CD14-positive monocyte (primary cell): Measurements from ENCODE around the gene ZNF865. TPM values are rescaled to one million over a fixed set of nuclear protein-coding genes. Genes with fewer than 3 reads are reported as not detected.

ENCODE experiments used
- DNase-seq, 3 donors: peaks; one replicate each; pipeline ENCODE4 v3.0.0-alpha.2; 2011 to 2022
- H2AFZ ChIP-seq: 2 replicates; pipeline ENCODE4 v1.6.0; 2012; ENCODE audit warnings: mild to moderate bottlenecking, low read depth, low read length, inconsistent platforms; ENCODE audit not compliant: insufficient read depth, poor library complexity, severe bottlenecking
- H3K27ac ChIP-seq, 2 donors: 1 replicate in 1 of 2; 2 replicates in 1 of 2; pipeline ENCODE4 v1.5.1; 2012 to 2013; ENCODE audit warnings: low read length in 2 of 2, control low read depth in 1 of 2, inconsistent platforms in 1 of 2, low read depth in 1 of 2, mild to moderate bottlenecking in 1 of 2
- H3K27me3 ChIP-seq, 2 donors: one replicate each; pipeline versions ENCODE4 v1.6.0 to v1.6.1; 2011 to 2013; ENCODE audit warnings: low read length in 2 of 2; ENCODE audit not compliant: control insufficient read depth in 2 of 2, insufficient read depth in 2 of 2
- H3K36me3 ChIP-seq, 2 donors: replicated peaks in 1 of 2; 1 replicate in 1 of 2; 2 replicates in 1 of 2; pipeline versions ENCODE4 v1.5.1 to v1.6.1; 2012 to 2013; ENCODE audit warnings: low read length in 2 of 2, control low read depth in 1 of 2, inconsistent platforms in 1 of 2, mild to moderate bottlenecking in 1 of 2; ENCODE audit not compliant: insufficient read depth in 2 of 2, control insufficient read depth in 1 of 2
- H3K4me1 ChIP-seq, 2 donors: 1 replicate in 1 of 2; 2 replicates in 1 of 2; pipeline versions ENCODE4 v1.5.1 to v1.6.1; 2012 to 2013; ENCODE audit warnings: low read length in 2 of 2, control low read depth in 1 of 2, inconsistent platforms in 1 of 2, mild to moderate bottlenecking in 1 of 2, moderate library complexity in 1 of 2; ENCODE audit not compliant: insufficient read depth in 2 of 2, control insufficient read depth in 1 of 2
- H3K4me2 ChIP-seq: replicated peaks from 2 replicates; pipeline ENCODE3; 2012; ENCODE audit warnings: low read length, moderate library complexity, mild to moderate bottlenecking; ENCODE audit not compliant: poor library complexity, severe bottlenecking; ENCODE audit errors: extremely low read depth
- H3K4me3 ChIP-seq, 3 experiments: fragments of 200-600 bp in 1 of 3; sonication (generic) in 1 of 3; replicated peaks in 1 of 3; 1 replicate in 2 of 3; 2 replicates in 1 of 3; pipeline ENCODE4 v1.5.1; 2011 to 2013; ENCODE audit warnings: low read length in 3 of 3, mild to moderate bottlenecking in 3 of 3, control low read depth in 2 of 3, low read depth in 2 of 3, inconsistent platforms in 1 of 3, moderate library complexity in 1 of 3
- H3K79me2 ChIP-seq: 2 replicates; pipeline ENCODE4 v1.6.0; 2012; ENCODE audit warnings: mild to moderate bottlenecking, control low read depth, inconsistent platforms, low read length, moderate library complexity; ENCODE audit not compliant: insufficient read depth
- H3K9ac ChIP-seq: 2 replicates; pipeline ENCODE4 v1.6.0; 2017; ENCODE audit warnings: low read length, mild to moderate bottlenecking; ENCODE audit not compliant: insufficient read depth, poor library complexity, severe bottlenecking
- H3K9me3 ChIP-seq, 2 donors: replicated peaks in 1 of 2; 1 replicate in 1 of 2; 2 replicates in 1 of 2; pipeline versions ENCODE4 v1.5.1 to v1.6.1; 2012 to 2013; ENCODE audit warnings: low read length in 2 of 2, control low read depth in 1 of 2; ENCODE audit not compliant: control insufficient read depth in 1 of 2, insufficient read depth in 1 of 2
- H4K20me1 ChIP-seq: 2 replicates; pipeline ENCODE4 v1.6.0; 2012; ENCODE audit warnings: mild to moderate bottlenecking, low read length, control low read depth, moderate library complexity; ENCODE audit not compliant: insufficient read depth
- H3K27ac Mint-ChIP-seq, 7 donors: one replicate each; pipeline ENCODE4 v1.8.0; 2020; ENCODE audit warnings: mild to moderate bottlenecking in 7 of 7, mixed read lengths in 7 of 7, moderate library complexity in 6 of 7, inconsistent platforms in 2 of 7
- H3K27me3 Mint-ChIP-seq, 3 donors: one replicate each; pipeline ENCODE4 v1.8.0; 2021 to 2022; ENCODE audit warnings: low read depth in 3 of 3, mild to moderate bottlenecking in 3 of 3, mixed read lengths in 3 of 3, moderate library complexity in 3 of 3, inconsistent platforms in 1 of 3
- H3K36me3 Mint-ChIP-seq, 2 donors: one replicate each; pipeline ENCODE4 v1.8.0; 2020; ENCODE audit warnings: mixed read lengths in 2 of 2, inconsistent platforms in 1 of 2, mild to moderate bottlenecking in 1 of 2
- H3K4me1 Mint-ChIP-seq: one replicate; pipeline ENCODE4 v1.8.0; 2020; ENCODE audit warnings: mild to moderate bottlenecking, mixed read lengths
- H3K4me3 Mint-ChIP-seq, 2 donors: one replicate each; pipeline ENCODE4 v1.8.0; 2020; ENCODE audit warnings: mild to moderate bottlenecking in 2 of 2, mixed read lengths in 2 of 2, moderate library complexity in 1 of 2
- H3K9me3 Mint-ChIP-seq, 7 donors: one replicate each; pipeline ENCODE4 v1.8.0; 2020 to 2022; ENCODE audit warnings: mixed read lengths in 7 of 7, mild to moderate bottlenecking in 6 of 7, moderate library complexity in 6 of 7, inconsistent platforms in 2 of 7
- WGBS: methylation state at CpG from one replicate; pipeline ENCODE4 v1.1.5; 2013; ENCODE audit warnings: missing lambda C conversion rate; ENCODE audit not compliant: insufficient coverage; 5-methylcytosine and 5-hydroxymethylcytosine counted together
- intact Hi-C, 2 donors: fragments of 100-400 bp; cut with micrococcal nuclease; formaldehyde crosslinking; loops; one replicate each; pipeline versions ENCODE4 v1.15.0 to v1.15.1; 2023
- polyA plus RNA-seq, 3 donors: library from polyadenylated mRNA; depleted of rRNA in 1 of 3; unstranded in 2 of 3; stranded (reverse) in 1 of 3; fragments of 300-500 nt in 2 of 3; fragments of >200 nt in 1 of 3; fragmentation: Illumina TruSeq in 2 of 3; gene quantifications; 1 replicate in 2 of 3; 2 replicates in 1 of 3; pipeline ENCODE4 v1.2.3, GENCODE V29; 2012 to 2021
- TF ChIP-seq, protein P1 (sequence below): fragments of 200-600 bp; IDR thresholded peaks from one replicate; pipeline ENCODE4 v1.8.0; 2022; ENCODE audit warnings: antibody characterized with exemption, mild to moderate bottlenecking

ZNF865 gene
- polyA plus RNA-seq, 3 donors: 0.03 to 6.0 (median 0.07) TPM

DNA sequence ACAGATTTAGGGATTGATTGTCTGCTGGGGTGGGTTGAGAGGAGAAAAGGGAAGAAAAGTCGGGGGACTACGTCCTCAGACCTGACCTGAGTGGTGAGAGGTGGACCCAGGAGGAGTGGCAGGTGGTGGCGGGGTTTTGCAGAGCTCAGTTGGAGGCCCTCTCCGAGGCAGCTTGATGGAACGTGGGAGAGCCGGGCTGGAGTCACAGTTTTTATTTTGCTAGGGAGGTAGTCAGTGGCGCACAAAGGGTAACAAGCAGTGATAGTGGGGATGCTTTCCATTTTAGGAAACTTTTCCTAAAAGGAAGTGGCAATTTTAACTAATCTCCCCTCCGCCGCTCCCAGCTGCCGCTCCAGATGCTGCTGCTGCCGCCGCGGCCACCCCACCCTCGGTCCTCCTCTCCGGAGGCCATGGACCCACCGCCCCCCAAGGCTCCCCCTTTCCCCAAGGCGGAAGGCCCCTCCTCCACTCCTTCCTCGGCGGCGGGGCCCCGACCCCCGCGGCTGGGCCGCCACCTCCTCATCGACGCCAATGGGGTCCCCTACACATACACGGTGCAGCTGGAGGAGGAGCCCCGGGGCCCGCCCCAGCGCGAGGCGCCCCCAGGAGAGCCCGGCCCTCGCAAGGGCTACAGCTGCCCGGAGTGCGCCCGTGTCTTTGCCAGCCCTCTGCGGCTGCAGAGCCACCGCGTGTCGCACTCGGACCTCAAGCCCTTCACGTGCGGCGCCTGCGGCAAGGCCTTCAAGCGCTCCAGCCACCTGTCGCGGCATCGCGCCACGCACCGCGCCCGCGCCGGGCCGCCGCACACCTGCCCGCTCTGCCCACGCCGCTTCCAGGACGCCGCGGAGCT lies 36.9 kb downstream of the ZNF865 start:
- H3K4me3 ChIP-seq: peak overlapping the region; percentile 46 to 83 (median 67)
- Mint-ChIP-seq H3K9me3 (peaks cover 0 to 7% (median 3%) of the 10 kb centered on the region in 7 donors), H3K4me3 (peak overlapping the region; percentile 88 to 97), H3K27ac (peak overlapping the region; percentile 1 to 88 (median 80)), H3K4me1 (peaks cover 60% of the 10 kb centered on the region), H3K36me3 (peaks cover 18 to 33% of the 10 kb centered on the region in 2 donors), H3K27me3 (peaks cover 4 to 20% (median 20%) of the 10 kb centered on the region in 3 donors)
- H3K9ac ChIP-seq: peak overlapping the region; percentile 74
- peaks cover 40% of the 10 kb centered on the region for H3K79me2 ChIP-seq
- peaks cover 11 to 13% of the 10 kb centered on the region in 2 donors for H3K36me3 ChIP-seq
- intact Hi-C loops: loop anchor here in 1 of 2 donors (5.0 kb wide), 1 partner anchor 35 kb away; the partner anchor contains the start of gene ZNF865
- peak overlapping the region; percentile 82 for H2AFZ ChIP-seq
- peaks cover 0 to 3% of the 10 kb centered on the region in 2 donors for H3K9me3 ChIP-seq
- WGBS: under 1% methylated on average over 52 of the region's 65 CpGs
- peaks cover 50 to 62% of the 10 kb centered on the region in 2 donors for H3K4me1 ChIP-seq
- peak overlapping the region; percentile 96 for H3K4me2 ChIP-seq
- H4K20me1 ChIP-seq: peaks cover 16% of the 10 kb centered on the region
- TF ChIP-seq, protein P1, sequence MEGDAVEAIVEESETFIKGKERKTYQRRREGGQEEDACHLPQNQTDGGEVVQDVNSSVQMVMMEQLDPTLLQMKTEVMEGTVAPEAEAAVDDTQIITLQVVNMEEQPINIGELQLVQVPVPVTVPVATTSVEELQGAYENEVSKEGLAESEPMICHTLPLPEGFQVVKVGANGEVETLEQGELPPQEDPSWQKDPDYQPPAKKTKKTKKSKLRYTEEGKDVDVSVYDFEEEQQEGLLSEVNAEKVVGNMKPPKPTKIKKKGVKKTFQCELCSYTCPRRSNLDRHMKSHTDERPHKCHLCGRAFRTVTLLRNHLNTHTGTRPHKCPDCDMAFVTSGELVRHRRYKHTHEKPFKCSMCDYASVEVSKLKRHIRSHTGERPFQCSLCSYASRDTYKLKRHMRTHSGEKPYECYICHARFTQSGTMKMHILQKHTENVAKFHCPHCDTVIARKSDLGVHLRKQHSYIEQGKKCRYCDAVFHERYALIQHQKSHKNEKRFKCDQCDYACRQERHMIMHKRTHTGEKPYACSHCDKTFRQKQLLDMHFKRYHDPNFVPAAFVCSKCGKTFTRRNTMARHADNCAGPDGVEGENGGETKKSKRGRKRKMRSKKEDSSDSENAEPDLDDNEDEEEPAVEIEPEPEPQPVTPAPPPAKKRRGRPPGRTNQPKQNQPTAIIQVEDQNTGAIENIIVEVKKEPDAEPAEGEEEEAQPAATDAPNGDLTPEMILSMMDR: no peak
- H3K27ac ChIP-seq: peak overlapping the region in 1 of 2 donors; percentile 91
- DNase-seq: no peak
- H3K27me3 ChIP-seq: peaks cover 0 to 5% of the 10 kb centered on the region in 2 donors

DNA sequence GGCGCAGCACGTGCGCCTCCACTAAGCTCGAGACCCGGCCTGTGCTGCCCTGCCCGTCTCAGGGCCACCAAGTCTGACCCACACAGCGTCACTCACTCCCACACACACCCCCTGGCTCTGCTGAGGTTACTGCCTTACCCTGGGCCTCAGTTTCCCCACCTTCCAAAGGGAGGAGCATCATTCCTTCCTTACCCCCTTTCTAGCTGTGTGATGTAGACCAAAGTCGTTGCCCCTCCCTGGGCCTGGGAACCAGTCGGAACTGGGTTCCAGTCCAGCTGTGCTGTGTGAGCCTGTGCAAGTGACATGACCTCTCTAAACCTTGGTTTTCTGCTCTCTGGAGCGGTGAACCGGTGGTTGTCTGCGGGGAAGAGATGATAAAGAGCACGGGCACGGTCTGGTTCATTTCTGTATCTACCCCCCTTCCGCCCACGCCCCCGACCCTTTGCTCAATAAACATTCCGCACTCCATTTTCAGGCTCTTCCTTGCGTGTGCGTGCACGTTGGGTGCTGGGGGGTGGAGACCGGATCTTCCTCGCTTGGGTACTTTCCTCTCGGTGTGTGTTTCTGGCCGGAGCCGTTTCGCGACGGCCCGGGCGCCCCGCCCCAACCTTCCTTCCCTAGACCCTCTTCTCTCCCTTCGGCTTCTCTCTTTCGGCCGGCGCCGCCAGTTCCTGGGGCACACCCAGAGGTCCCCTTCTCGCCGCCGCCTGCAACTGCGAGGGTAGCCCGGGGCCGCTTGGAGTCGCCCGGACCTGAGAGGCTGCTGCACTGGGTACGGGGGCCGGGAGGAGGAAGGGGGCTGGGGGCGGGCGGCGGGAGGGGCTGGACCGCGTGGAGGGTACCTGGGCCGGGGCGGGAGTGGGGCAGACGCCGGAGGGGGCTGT lies 37.8 kb downstream of the ZNF865 start, which contains the start of gene ZNF581:
ZNF581 (plus strand) TSS at position 647 of the 884 bp plus-strand sequence. CDS start 923 bp downstream, outside the sequence.
- Histone ChIP-seq H3K27me3 (peaks cover 0 to 5% of the 10 kb centered on the region in 2 donors), H3K27ac (peak within 1 kb of the TSS; percentile 28 to 91), H4K20me1 (peaks cover 16% of the 10 kb centered on the region), H3K4me1 (peaks cover 55 to 70% of the 10 kb centered on the region in 2 donors), H3K4me3 (peak within 1 kb of the TSS; percentile 46 to 83 (median 67)), H3K36me3 (peaks cover 11 to 13% of the 10 kb centered on the region in 2 donors), H3K4me2 (peak within 1 kb of the TSS; percentile 96), H3K79me2 (peaks cover 36% of the 10 kb centered on the region), H3K9ac (peak within 1 kb of the TSS; percentile 74), H3K9me3 (peaks cover 0 to 3% of the 10 kb centered on the region in 2 donors), H2AFZ (peak within 1 kb of the TSS; percentile 74)
- peak; percentile 69 to 90 (median 77) for DNase-seq
- Mint-ChIP-seq H3K9me3 (peaks cover 0 to 7% (median 3%) of the 10 kb centered on the region in 7 donors), H3K36me3 (peaks cover 13 to 28% of the 10 kb centered on the region in 2 donors), H3K27me3 (peaks cover 4 to 24% (median 23%) of the 10 kb centered on the region in 3 donors), H3K4me1 (peaks cover 58% of the 10 kb centered on the region), H3K27ac (peak within 1 kb of the TSS; percentile 80 to 92 (median 87)), H3K4me3 (peak within 1 kb of the TSS; percentile 87 to 97)
- 1% methylated on average over 26 of the region's 56 CpGs for WGBS
- intact Hi-C loops: loop anchor here in 1 of 2 donors (5.0 kb wide), 1 partner anchor 36 kb away; the partner anchor contains the start of gene ZNF865
- TF ChIP-seq, protein P1: no peak
